Fibroblast of the aortic adventitia (primary cell): ENCODE results near the gene CTXND1. TPM values are rescaled to one million over a fixed set of nuclear protein-coding genes. Genes with fewer than 3 reads are reported as not detected.

Source experiments
- DNase-seq: peaks from one replicate; pipeline ENCODE4 v3.0.0-alpha.2; 2010; ENCODE audit warnings: low read depth
- H3K4me3 ChIP-seq: 2 replicates; pipeline ENCODE4 v1.5.1; 2011; ENCODE audit warnings: low read depth, mild to moderate bottlenecking, control low read depth, low read length, moderate library complexity
- CTCF ChIP-seq: IDR thresholded peaks from 2 replicates; pipeline ENCODE4 v1.5.1; 2011; ENCODE audit warnings: mild to moderate bottlenecking, low read length, control low read depth, inconsistent platforms; ENCODE audit not compliant: insufficient read depth
- total RNA-seq: library from RNA; depleted of rRNA; stranded (reverse); fragments of >200 nt; gene quantifications from 2 replicates; pipeline ENCODE4 v1.2.3, GENCODE V29; 2012; ENCODE audit warnings: low replicate concordance

Gene CTXND1
- total RNA-seq, 1 donor: not detected

GRCh38 chr15:80202641-80203360 is 49.2 kb downstream of the CTXND1 start:
- TF ChIP-seq CTCF: no peak
- no peak for DNase-seq

GRCh38 chr15:80202016-80202315 is 50.0 kb downstream of the CTXND1 start:
- DNase-seq: no peak
- H3K4me3 ChIP-seq: no peak overlapping the region
- no peak for TF ChIP-seq CTCF

More at GRCh38 chr15:80202641-80203360, 49.2 kb downstream of the CTXND1 start:
- no peak overlapping the region for H3K4me3 ChIP-seq

DNA sequence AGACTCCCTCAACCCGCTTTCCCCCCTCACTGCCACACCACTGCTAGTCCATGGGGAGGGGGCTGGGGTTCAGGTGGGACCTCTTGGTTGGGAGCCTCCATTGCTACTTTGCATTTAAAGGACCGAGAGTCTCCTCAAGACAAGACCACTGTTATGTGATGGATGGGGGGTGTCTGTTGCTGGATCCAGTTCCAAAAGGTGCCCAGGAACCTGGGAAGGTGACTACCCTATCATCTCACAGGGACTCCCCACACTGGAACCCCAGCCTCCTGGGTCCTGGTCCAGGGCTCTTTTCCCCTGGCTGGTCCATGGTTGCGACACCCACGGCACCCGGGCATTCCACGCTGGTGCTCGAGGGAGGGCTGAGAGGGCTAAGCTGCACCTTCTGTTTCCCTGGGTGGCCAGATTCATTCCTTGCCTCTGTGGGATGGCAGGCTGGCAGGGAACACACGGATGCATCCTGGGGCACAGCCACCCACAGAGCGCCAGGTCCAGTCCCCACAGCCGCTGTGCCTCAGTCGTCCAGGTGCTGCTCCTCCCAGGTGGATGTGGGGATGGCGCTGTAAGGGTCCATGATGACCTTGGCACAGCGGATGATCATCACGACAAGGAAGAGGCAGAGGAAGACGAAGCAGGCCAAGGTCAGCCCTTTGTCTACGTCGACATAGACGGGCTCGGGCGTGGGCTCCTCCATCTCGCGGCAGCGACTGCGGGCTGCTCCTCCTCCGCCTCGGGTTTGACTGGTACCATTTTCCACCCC is 50.6 kb downstream of the CTXND1 start:
- no peak for TF ChIP-seq CTCF
- H3K4me3 ChIP-seq: no peak overlapping the region

GRCh38 chr15:80199869-80200268 is 52.1 kb downstream of the CTXND1 start:
- no peak overlapping the region for H3K4me3 ChIP-seq
- TF ChIP-seq CTCF: no peak
- DNase-seq: no peak

More for the DNA sequence above, 50.6 kb downstream of the CTXND1 start:
- DNase-seq: no peak

GRCh38 chr15:80199366-80199765 is 52.6 kb downstream of the CTXND1 start:
- DNase-seq: no peak
- no peak overlapping the region for H3K4me3 ChIP-seq
- TF ChIP-seq CTCF: no peak

- DNase-seq: no peak
- no peak overlapping the region for H3K4me3 ChIP-seq
- TF ChIP-seq CTCF: no peak
These were observed 57.1 kb downstream of the CTXND1 start for GRCh38 chr15:80194914-80195313.
